ENCODE measurements around the gene ZBTB49. TPM values are rescaled to one million over a fixed set of nuclear protein-coding genes. Genes with fewer than 3 reads are reported as not detected.

The ZBTB49 gene
- total and polyA plus RNA-seq, 2 of the 13 experiments (the other 11 are each of a cell fraction or from before 2014, with no cell fraction given), result 3.3 to 4.3 TPM

GRCh38 chr4:4334798-4335520 lies 44.9 kb downstream of the ZBTB49 start (continued):
- peak; percentile 54; the same call in 1 of the 2 replicates for TF ChIP-seq ZNF792 (CRISPR knock-in tag; IDR thresholded peaks at IDR 0.05)
- no peak for TF ChIP-seq TBX2 (CRISPR knock-in tag; IDR thresholded peaks at IDR 0.05; ENCODE audit: borderline replicate concordance)
- no peak for TF ChIP-seq CREM (IDR thresholded peaks at IDR 0.05)
- TF ChIP-seq CREM (CRISPR knock-in tag; IDR thresholded peaks at IDR 0.05), result no peak
- no peak for TF ChIP-seq THAP7 (CRISPR knock-in tag; IDR thresholded peaks at IDR 0.05)
- no peak for TF ChIP-seq JDP2 (CRISPR knock-in tag; IDR thresholded peaks at IDR 0.05; ENCODE audit: borderline replicate concordance)
- TF ChIP-seq, protein P1, sequence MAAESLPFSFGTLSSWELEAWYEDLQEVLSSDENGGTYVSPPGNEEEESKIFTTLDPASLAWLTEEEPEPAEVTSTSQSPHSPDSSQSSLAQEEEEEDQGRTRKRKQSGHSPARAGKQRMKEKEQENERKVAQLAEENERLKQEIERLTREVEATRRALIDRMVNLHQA (CRISPR knock-in tag; IDR thresholded peaks at IDR 0.05), result no peak
- TF ChIP-seq ZNF746 (CRISPR knock-in tag; IDR thresholded peaks at IDR 0.05), result no peak
- no peak for TF ChIP-seq CBX2 (IDR thresholded peaks at IDR 0.05; ENCODE audit: low read depth, low read length)
- no peak for TF ChIP-seq CBX2 (CRISPR knock-in tag; IDR thresholded peaks at IDR 0.05; ENCODE audit: low read depth)
- TF ChIP-seq RELA (CRISPR knock-in tag; IDR thresholded peaks at IDR 0.05), result no peak
- TF ChIP-seq ZFP82 (CRISPR knock-in tag; IDR thresholded peaks at IDR 0.05; ENCODE audit: borderline replicate concordance), result 0 out of 2 replicates have a peak, but pooled peaks have one; percentile 27
- TF ChIP-seq PPARG (CRISPR knock-in tag; conservative IDR thresholded peaks at IDR 0.05), result 0 out of 2 replicates have a peak, but pooled peaks have one; percentile 14
- TF ChIP-seq ZNF235 (CRISPR knock-in tag; IDR thresholded peaks at IDR 0.05; ENCODE audit: borderline replicate concordance), result no peak
- TF ChIP-seq, protein P2, sequence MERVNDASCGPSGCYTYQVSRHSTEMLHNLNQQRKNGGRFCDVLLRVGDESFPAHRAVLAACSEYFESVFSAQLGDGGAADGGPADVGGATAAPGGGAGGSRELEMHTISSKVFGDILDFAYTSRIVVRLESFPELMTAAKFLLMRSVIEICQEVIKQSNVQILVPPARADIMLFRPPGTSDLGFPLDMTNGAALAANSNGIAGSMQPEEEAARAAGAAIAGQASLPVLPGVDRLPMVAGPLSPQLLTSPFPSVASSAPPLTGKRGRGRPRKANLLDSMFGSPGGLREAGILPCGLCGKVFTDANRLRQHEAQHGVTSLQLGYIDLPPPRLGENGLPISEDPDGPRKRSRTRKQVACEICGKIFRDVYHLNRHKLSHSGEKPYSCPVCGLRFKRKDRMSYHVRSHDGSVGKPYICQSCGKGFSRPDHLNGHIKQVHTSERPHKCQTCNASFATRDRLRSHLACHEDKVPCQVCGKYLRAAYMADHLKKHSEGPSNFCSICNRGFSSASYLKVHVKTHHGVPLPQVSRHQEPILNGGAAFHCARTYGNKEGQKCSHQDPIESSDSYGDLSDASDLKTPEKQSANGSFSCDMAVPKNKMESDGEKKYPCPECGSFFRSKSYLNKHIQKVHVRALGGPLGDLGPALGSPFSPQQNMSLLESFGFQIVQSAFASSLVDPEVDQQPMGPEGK (CRISPR knock-in tag; IDR thresholded peaks at IDR 0.05), result no peak
- TF ChIP-seq, protein P3, sequence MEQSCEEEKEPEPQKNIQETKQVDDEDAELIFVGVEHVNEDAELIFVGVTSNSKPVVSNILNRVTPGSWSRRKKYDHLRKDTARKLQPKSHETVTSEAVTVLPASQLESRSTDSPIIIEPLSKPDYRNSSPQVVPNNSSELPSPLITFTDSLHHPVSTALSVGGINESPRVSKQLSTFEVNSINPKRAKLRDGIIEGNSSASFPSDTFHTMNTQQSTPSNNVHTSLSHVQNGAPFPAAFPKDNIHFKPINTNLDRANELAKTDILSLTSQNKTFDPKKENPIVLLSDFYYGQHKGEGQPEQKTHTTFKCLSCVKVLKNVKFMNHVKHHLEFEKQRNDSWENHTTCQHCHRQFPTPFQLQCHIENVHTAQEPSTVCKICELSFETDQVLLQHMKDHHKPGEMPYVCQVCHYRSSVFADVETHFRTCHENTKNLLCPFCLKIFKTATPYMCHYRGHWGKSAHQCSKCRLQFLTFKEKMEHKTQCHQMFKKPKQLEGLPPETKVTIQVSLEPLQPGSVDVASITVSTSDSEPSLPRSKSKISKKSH (CRISPR knock-in tag; IDR thresholded peaks at IDR 0.05; ENCODE audit: borderline replicate concordance), result no peak
- TF ChIP-seq IRF1 (CRISPR knock-in tag; IDR thresholded peaks at IDR 0.05; ENCODE audit: low read depth), result no peak
- no peak for TF ChIP-seq ZNF20 (CRISPR knock-in tag; IDR thresholded peaks at IDR 0.05)
- TF ChIP-seq FOXA1 (IDR thresholded peaks at IDR 0.05), result no peak
- 0 out of 2 replicates have a peak, but pooled peaks have one; percentile 3 for TF ChIP-seq FOXA1 (CRISPR knock-in tag; IDR thresholded peaks at IDR 0.05)
- no peak for TF ChIP-seq JUNB (CRISPR knock-in tag; IDR thresholded peaks at IDR 0.05; ENCODE audit: borderline replicate concordance)
- no peak for TF ChIP-seq ZBTB7B (CRISPR knock-in tag; IDR thresholded peaks at IDR 0.05)
